GM19351 (cell line): ENCODE measurements around the gene ZNF525.
A peak's percentile ranks its signal among the peaks of the same experiment; 100 is the strongest.
"Not testable (repeated sequence)": the region's sequence is repeated elsewhere in the genome, so short reads cannot be mapped to it uniquely, and the experiment has no call there.

Experiments used
- ATAC-seq: cut with Tn5 transposase; IDR thresholded peaks from one replicate; pipeline ENCODE4 v1.9.1; 2021; ENCODE audit warnings: mild to moderate bottlenecking, moderate library complexity; ENCODE audit not compliant: unreplicated experiment

The ZNF525 gene

GRCh38 chr19:53365134-53365898 is at the start of gene ZNF525:
TSS of gene ZNF525 (plus strand) at chr19:53365705. CDS start at chr19:53372282, 6,577 bp downstream.
- peak; percentile 98 for ATAC-seq

DNA sequence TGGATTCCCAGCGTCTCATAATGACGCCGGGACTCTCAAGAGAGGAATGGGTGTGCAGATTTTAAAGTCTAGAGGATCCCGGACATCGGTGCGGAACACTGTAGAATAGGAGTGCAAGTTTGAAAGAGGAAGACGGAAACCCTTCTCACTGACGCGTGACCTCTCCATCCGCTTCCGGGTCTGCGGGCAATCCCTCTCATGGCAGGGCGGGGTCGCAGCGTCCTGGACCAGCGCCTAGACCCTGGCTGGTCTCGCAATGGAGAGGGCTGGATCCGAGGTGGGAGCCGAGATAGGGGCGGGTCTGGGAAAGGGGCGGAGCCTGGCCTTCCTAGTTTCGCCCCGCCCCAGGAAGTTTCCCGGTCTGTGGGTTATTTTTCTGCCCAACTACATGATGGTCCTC is 36.5 kb upstream of the ZNF525 start:
- ATAC-seq = no peak

- ATAC-seq = no peak
These were observed 33.0 kb upstream of the ZNF525 start for GRCh38 chr19:53332484-53332883.

- no peak for ATAC-seq
These were observed 32.4 kb upstream of the ZNF525 start for GRCh38 chr19:53333066-53333462.

DNA sequence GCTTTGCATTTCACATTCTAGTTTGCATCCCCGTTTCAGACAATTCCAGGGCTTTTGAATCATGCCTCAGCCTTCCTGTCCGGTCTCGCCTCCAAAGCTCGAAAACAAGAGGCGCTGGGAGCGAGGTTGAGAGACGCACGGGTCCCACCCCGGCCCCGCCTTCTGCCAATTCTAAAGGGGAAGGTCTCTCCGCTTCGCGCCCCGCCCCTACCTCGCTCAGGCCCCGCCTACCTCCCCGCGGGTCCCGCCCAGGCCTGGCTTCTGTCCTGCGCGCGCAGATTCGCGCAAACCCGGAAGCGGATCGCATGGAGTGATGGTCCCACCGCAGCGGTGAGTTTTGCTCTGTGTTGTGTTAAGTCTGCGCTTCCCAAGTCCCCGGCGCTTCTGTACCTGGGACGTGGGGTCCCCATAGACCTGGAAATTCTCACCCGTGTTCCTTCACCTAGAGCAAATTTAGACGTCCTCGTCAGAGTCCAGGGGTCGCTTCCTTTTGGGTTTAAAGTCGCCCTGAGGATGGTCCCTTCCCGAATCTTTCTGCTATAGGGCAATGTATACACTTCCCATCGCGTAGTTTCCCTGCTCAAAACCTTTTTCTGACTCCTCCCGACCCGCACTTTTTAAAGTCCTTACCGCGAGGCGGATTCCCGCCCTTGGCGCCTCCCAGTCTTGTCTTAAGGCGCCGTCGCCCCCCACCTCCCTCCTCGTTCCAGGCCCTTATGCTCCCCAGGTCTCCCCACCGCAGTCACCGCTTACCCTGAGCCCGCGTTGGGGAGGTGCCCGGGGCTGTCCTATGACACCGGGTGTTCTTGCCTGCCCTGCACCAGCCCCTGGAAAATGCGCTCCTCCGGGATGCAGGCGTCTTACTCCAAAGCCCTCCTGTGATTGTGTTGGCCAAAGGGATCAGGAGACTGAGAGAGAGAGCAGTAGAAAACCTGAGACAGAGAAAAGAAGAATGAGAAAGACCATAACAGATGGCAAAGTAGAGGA is 31.7 kb upstream of the ZNF525 start, which contains the start of gene ZNF845:
TSS of gene ZNF845 (plus strand) at position 287 of the 987 bp plus-strand sequence. CDS start 7,559 bp downstream, outside the sequence.
- ATAC-seq = peak; percentile 93

DNA sequence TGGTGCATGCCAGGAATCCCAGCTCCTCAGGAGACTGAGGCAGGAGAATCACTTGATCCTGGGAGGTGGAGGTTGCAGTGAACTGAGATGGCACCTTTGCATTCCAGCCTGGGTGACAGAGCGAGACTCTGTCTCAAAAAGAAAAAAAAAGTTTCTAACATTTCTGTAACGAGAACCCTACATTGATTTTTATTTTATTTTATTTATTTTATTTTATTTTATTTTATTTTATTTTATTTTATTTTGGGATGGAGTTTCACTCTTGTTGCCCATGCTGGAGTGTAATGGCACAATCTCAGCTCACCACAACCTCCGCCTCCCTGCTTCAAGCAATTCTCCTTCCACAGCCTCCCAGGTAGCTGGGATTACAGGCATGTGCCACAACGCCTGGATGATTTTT is 21.1 kb upstream of the ZNF525 start:
- not testable (repeated sequence) for ATAC-seq

- ATAC-seq = no peak
These were observed 9.8 kb upstream of the ZNF525 start for GRCh38 chr19:53355739-53356138.

DNA sequence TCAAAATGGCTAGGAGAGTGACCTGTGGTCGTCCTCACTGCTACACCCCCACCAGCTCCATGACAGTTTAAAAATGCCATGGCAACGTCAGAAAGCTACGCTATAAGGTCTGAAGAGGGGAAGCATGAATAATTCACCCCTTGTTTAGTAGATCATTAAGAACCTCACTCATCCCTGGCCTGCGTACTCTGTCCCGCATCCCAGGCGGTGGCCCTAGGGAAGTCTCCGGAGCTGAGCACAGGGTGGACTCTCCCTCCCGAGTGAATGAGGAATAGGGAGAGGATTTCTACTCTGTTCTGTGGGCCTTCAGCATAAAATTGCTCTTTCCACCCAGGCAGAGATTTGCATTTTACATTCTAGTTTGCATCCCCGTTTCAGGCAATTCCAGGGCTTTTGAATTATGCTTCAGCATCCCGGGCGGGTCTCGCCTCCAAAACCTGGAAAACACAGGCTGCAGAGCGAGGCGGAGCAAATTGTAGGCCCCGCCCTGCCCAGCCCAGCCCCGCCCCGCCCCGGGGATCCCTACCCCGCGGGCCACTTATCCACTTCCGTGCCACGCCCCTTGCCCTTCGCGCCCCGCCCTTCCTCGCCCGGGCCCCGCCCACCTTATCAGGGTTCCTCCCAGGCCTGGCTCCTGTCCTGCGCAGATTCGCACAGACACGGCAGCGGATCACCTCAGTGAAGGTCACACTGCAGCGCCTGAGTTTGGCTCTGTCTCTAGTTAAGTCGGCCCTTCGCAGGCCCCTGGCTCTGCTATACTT is 7.5 kb upstream of the ZNF525 start:
- no peak for ATAC-seq

DNA sequence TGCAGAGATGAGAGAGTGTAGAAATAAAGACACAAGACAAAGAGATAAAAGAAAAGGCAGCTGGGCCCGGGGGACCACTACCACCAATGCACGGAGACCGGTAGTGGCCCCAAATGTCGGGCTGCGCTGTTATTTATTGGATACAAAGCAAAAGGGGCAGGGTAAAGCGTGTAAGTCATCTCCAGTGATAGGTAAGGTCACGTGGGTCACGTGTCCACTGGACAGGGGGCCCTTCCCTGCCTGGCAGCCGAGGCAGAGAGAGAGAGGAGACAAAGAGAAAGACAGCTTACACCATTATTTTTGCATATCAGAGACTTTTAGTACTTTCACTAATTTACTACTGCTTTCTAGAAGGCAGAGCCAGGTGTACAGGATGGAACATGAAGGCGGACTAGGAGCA is 5.4 kb upstream of the ZNF525 start:
- ATAC-seq = not testable (repeated sequence)

GRCh38 chr19:53365899-53366493 is 491 bp downstream of the ZNF525 start:
- peak; percentile 56 for ATAC-seq

DNA sequence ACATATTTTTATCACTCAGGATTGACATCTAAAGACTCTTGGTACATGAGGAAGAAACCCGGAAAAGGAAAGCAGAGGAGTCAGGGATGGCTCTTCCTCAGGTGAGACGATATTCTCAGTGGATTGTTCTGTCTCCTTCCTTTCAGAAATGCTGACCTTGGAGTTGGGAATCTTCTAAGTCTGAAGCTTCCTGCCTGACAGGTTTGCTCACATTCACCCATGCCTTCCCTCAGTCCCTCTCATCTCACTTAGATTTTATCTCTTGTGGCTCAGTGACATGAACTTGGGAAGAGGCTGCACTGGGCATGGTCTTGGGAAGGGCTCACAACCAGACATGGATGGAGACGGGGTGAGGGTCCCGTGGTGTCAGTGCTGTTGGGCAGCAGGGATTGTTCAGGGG is 6.7 kb downstream of the ZNF525 start:
- ATAC-seq = no peak

DNA sequence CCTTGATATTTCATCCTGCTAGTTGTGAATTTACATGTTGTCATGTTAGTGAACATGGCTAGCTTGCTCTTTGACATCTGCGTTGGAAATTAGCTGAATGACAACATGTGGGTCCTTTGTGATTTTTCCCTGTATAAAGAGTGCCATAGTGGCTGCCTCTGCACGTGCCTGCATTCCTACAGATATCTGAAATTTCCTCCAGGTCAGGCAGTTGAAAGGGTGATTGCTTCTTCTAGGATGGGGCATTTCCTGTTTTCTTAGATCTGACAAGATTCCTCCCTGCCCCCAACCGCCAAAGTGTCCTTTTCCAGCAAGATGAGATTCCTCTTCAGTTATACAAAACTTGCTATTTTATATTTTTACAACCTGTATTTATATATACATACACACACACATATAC is 8.8 kb downstream of the ZNF525 start:
- ATAC-seq = no peak

- ATAC-seq = no peak
These were observed 9.2 kb downstream of the ZNF525 start for GRCh38 chr19:53374743-53375142.

DNA sequence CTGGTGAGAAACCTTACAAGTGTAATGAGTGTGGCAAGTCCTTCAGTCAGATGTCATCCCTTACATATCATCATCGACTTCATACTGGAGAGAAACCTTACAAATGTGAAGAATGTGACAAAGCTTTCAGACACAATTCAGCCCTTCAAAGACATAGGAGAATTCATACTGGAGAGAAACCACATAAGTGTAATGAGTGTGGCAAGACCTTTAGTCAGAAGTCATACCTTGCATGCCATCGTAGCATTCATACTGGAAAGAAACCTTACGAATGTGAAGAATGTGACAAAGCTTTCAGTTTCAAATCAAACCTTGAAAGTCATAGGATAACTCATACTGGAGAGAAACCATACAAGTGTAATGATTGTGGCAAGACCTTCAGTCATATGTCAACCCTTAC is 15.9 kb downstream of the ZNF525 start:
- no peak for ATAC-seq

DNA sequence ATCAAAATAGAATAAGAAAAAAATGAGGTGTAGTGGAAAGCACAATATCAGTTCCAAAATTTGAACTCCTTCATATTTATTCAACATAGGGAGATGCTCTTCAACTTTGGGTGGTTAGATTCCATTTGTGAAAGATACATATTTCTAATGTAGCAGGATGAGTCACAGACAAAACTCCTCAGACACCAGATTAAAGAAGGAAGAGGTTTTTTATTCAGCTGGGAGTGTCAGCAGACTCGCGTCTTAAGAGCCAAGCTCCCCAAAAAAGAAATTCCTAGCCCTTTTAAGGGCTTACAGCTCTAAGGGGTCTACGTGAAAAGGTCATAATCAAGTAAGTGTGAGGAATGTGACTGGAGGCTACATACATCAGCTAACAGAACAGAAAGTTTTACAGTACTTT is 22.7 kb downstream of the ZNF525 start:
- no peak for ATAC-seq

GRCh38 chr19:53388904-53389303 is 23.4 kb downstream of the ZNF525 start:
- no peak for ATAC-seq

DNA sequence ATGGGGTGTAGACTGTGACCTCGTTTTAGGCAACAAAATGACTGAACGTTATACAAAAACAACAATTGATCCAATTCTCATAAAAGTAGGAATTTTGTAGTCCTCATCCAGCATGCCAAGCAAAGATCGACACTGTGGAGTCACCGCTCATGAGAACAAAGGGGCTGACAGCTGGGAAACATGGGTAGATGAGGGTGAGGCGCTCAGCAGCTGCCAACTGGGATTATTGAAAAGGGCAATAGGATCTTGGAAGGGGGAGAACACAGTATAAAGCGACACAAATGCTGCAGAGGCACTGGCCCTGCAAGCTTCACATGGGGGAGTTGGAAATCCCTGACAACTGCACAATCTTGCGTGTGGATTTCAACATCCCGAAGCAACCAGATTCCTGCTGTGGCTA is 24.1 kb downstream of the ZNF525 start:
- ATAC-seq = no peak

GRCh38 chr19:53389978-53390377 is 24.5 kb downstream of the ZNF525 start:
- ATAC-seq = no peak

- ATAC-seq = no peak
These were observed 29.0 kb downstream of the ZNF525 start for GRCh38 chr19:53394522-53394973.
